ENCODE measurements around the gene CEACAM4. TPM values are rescaled to one million over a fixed set of nuclear protein-coding genes. Genes with fewer than 3 reads are reported as not detected.
A peak's percentile ranks its signal among the peaks of the same experiment; 100 is the strongest.
"Not testable (repeated sequence)": the region's sequence is repeated elsewhere in the genome, so short reads cannot be mapped to it uniquely, and the experiment has no call there.

Gene CEACAM4
- total and polyA plus RNA-seq, 7 experiments from 2014 or later = 0.60 to 1.5 (median 1.1) TPM; not detected in 4

DNA sequence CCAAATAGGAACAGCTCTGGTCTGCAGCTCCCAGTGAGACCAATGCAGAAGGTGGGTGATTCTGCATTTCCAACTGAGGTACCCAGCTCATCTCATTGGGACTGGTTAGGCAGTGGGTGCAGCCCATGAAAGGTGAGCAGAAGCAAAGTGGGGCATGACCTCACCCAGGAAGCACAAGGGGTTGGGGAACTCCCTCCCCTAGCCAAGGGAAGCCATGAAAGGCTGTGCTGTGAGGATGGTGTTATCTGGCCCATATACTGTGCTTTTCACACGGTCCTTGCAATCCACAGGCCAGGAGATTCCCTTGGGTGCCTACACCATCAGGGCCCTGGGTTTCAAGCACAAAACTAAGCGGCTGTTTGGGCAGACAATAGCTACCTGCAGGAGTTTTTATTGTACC is 29.9 kb upstream of the CEACAM4 start:
- DNase-seq = peak in 1 of 9 donors; percentile 4
- H3K4me1 ChIP-seq (ENCODE audit: control insufficient read depth in 2 of 2, insufficient read depth in 2 of 2, low read length in 2 of 2); H3K9me3 ChIP-seq (ENCODE audit: control insufficient read depth in 2 of 3, low read length in 3 of 3); H3K4me3 ChIP-seq (ENCODE audit: low read length); POLR2A ChIA-PET; H3K27me3 ChIP-seq (ENCODE audit: control insufficient read depth in 2 of 2, insufficient read depth in 2 of 2, low read length in 2 of 2); H3K27ac ChIP-seq (ENCODE audit: low read depth, low read length); intact Hi-C loops (cut with micrococcal nuclease); H3K27ac Mint-ChIP-seq; H3K36me3 ChIP-seq (ENCODE audit: control insufficient read depth in 2 of 3, insufficient read depth in 3 of 3, low read length in 3 of 3): not testable (repeated sequence)
- Mint-ChIP-seq H3K4me1 (peaks cover 0 to 11% (median 4%) of the 10 kb centered on the region in 7 donors), H3K36me3 (peaks cover 0 to 11% (median 0%) of the 10 kb centered on the region in 5 donors), H3K27me3 (peaks cover 30 to 74% (median 58%) of the 10 kb centered on the region in 5 donors), H3K9me3 (peaks cover 0 to 28% (median 13%) of the 10 kb centered on the region in 11 donors), H3K4me3 (peak overlapping the region in 2 of 10 donors; percentile 35 to 37)
- CTCF ChIA-PET = interaction anchor here (2.5 kb wide), 1 partner anchor 15 kb away, joined by 9 read pairs; no protein-coding TSS in a partner anchor
- peak; percentile 80 for ATAC-seq

- Histone ChIP-seq H3K27ac (ENCODE audit: low read depth, low read length) (no peak overlapping the region), H3K4me1 (ENCODE audit: control insufficient read depth in 2 of 2, insufficient read depth in 2 of 2, low read length in 2 of 2) (peaks cover 7% of the 10 kb centered on the region in 2 donors), H3K36me3 (ENCODE audit: control insufficient read depth in 2 of 3, insufficient read depth in 3 of 3, low read length in 3 of 3) (no peaks in the 10 kb centered on the region), H3K9me3 (ENCODE audit: control insufficient read depth in 2 of 3, low read length in 3 of 3) (no peaks in the 10 kb centered on the region), H3K4me3 (ENCODE audit: low read length) (no peak overlapping the region), H3K27me3 (ENCODE audit: control insufficient read depth in 2 of 2, insufficient read depth in 2 of 2, low read length in 2 of 2) (peaks cover 0 to 4% of the 10 kb centered on the region in 2 donors)
- H3K27ac Mint-ChIP-seq = no peak overlapping the region
- ChIA-PET POLR2A (no interaction called here), CTCF (interaction anchor here (2.5 kb wide), 1 partner anchor 10 kb away, joined by 30 read pairs; no protein-coding TSS in a partner anchor)
- H3K4me3 Mint-ChIP-seq = no peak overlapping the region
- H3K4me1 Mint-ChIP-seq = peaks cover 0 to 11% (median 4%) of the 10 kb centered on the region in 7 donors
- peaks cover 0 to 11% (median 0%) of the 10 kb centered on the region in 5 donors for H3K36me3 Mint-ChIP-seq
- ATAC-seq (no peak), DNase-seq (no peak)
- H3K27me3 Mint-ChIP-seq = peaks cover 20 to 66% (median 49%) of the 10 kb centered on the region in 5 donors
- peaks cover 0 to 28% (median 13%) of the 10 kb centered on the region in 11 donors for H3K9me3 Mint-ChIP-seq
- intact Hi-C loops (cut with micrococcal nuclease) = no loop called here
These were observed 25.4 kb upstream of the CEACAM4 start for GRCh38 chr19:41652250-41652649.

GRCh38 chr19:41649827-41650226 is 23.0 kb upstream of the CEACAM4 start:
- H3K27ac Mint-ChIP-seq = no peak overlapping the region
- H3K4me1 ChIP-seq (ENCODE audit: control insufficient read depth in 2 of 2, insufficient read depth in 2 of 2, low read length in 2 of 2) = no peaks in the 10 kb centered on the region
- H3K27ac ChIP-seq (ENCODE audit: low read depth, low read length) = no peak overlapping the region
- ChIA-PET POLR2A (no interaction called here), CTCF (interaction anchor here (0.5 kb wide), 1 partner anchor 115 kb away, joined by 3 read pairs; no protein-coding TSS in a partner anchor)
- peaks cover 0 to 4% of the 10 kb centered on the region in 2 donors for H3K27me3 ChIP-seq (ENCODE audit: control insufficient read depth in 2 of 2, insufficient read depth in 2 of 2, low read length in 2 of 2)
- peaks cover 0 to 10% (median 0%) of the 10 kb centered on the region in 5 donors for H3K36me3 Mint-ChIP-seq
- intact Hi-C loops (cut with micrococcal nuclease) = no loop called here
- DNase-seq (no peak), ATAC-seq (no peak)
- peaks cover 0 to 1% (median 0%) of the 10 kb centered on the region in 7 donors for H3K4me1 Mint-ChIP-seq
- no peaks in the 10 kb centered on the region for H3K9me3 ChIP-seq (ENCODE audit: control insufficient read depth in 2 of 3, low read length in 3 of 3)
- no peak overlapping the region for H3K4me3 Mint-ChIP-seq
- no peak overlapping the region for H3K4me3 ChIP-seq (ENCODE audit: low read length)
- peaks cover 20 to 56% (median 43%) of the 10 kb centered on the region in 5 donors for H3K27me3 Mint-ChIP-seq
- H3K9me3 Mint-ChIP-seq = peaks cover 0 to 17% (median 13%) of the 10 kb centered on the region in 11 donors
- no peaks in the 10 kb centered on the region for H3K36me3 ChIP-seq (ENCODE audit: control insufficient read depth in 2 of 3, insufficient read depth in 3 of 3, low read length in 3 of 3)

DNA sequence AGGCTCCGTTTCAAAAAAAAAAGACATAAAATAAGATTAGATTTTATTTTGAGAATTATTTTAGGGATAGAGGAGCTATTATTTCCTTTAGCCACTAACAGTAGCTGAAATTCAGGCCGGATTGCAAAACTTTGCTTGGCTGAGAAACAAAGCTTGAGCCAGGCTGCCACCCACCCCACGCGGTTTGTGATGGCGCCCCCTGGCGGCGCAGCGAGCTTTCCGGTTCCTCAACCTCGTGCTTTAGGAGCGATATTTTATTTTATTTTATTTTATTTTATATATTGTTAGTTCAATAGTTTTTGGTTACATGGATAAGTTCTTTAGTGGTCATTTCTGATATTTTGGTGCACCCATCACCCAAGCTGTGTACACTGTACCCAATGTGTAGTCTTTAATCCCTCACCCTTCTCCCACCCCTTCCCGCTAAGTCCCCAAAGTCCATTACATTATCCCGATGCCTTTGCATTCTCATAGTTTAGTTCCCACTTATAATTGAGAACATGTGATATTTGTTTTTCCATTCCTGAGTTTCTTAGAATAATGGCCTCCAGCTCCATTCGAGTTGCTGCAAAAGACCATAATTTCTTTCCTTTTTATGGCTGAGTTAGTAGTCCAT is 19.8 kb upstream of the CEACAM4 start:
- Mint-ChIP-seq H3K27ac (no peak overlapping the region), H3K4me3 (no peak overlapping the region), H3K4me1 (peaks cover 0 to 5% (median 4%) of the 10 kb centered on the region in 7 donors), H3K27me3 (peaks cover 16 to 40% (median 37%) of the 10 kb centered on the region in 5 donors), H3K9me3 (peaks cover 0 to 2% (median 0%) of the 10 kb centered on the region in 11 donors), H3K36me3 (no peaks in the 10 kb centered on the region)
- no peak overlapping the region for H3K4me3 ChIP-seq (ENCODE audit: low read length)
- peaks cover 0 to 4% of the 10 kb centered on the region in 2 donors for H3K27me3 ChIP-seq (ENCODE audit: control insufficient read depth in 2 of 2, insufficient read depth in 2 of 2, low read length in 2 of 2)
- ATAC-seq = no peak
- intact Hi-C loops (cut with micrococcal nuclease) = no loop called here
- no peaks in the 10 kb centered on the region for H3K4me1 ChIP-seq (ENCODE audit: control insufficient read depth in 2 of 2, insufficient read depth in 2 of 2, low read length in 2 of 2)
- no peaks in the 10 kb centered on the region for H3K9me3 ChIP-seq (ENCODE audit: control insufficient read depth in 2 of 3, low read length in 3 of 3)
- ChIA-PET CTCF (interaction anchor here (0.6 to 1.6 kb wide), 9 partner anchors 10 to 1556 kb away, joined by 3 to 7 read pairs (median 4); partner anchors contain the start of gene ZNF780A), POLR2A (interaction anchor here (0.6 to 1.4 kb wide), 2 partner anchors 8 to 1554 kb away, joined by 3 to 4 read pairs; no protein-coding TSS in a partner anchor)
- DNase-seq = peak in 8 of 9 donors; percentile 11 to 53 (median 25)
- no peaks in the 10 kb centered on the region for H3K36me3 ChIP-seq (ENCODE audit: control insufficient read depth in 2 of 3, insufficient read depth in 3 of 3, low read length in 3 of 3)
- H3K27ac ChIP-seq (ENCODE audit: low read depth, low read length) = no peak overlapping the region

GRCh38 chr19:41641879-41642485 is 15.1 kb upstream of the CEACAM4 start:
- Mint-ChIP-seq H3K9me3 (peaks cover 0 to 13% (median 6%) of the 10 kb centered on the region in 11 donors), H3K4me3 (no peak overlapping the region), H3K27ac (peak overlapping the region in 5 of 9 donors; percentile 0 to 77 (median 44)), H3K27me3 (peaks cover 0 to 12% (median 8%) of the 10 kb centered on the region in 5 donors), H3K4me1 (peaks cover 0 to 44% (median 36%) of the 10 kb centered on the region in 7 donors), H3K36me3 (peaks cover 0 to 1% (median 0%) of the 10 kb centered on the region in 5 donors)
- no peak overlapping the region for H3K27ac ChIP-seq (ENCODE audit: low read depth, low read length)
- H3K27me3 ChIP-seq (ENCODE audit: control insufficient read depth in 2 of 2, insufficient read depth in 2 of 2, low read length in 2 of 2) = no peaks in the 10 kb centered on the region
- H3K36me3 ChIP-seq (ENCODE audit: control insufficient read depth in 2 of 3, insufficient read depth in 3 of 3, low read length in 3 of 3) = no peaks in the 10 kb centered on the region
- no peak overlapping the region for H3K4me3 ChIP-seq (ENCODE audit: low read length)
- ChIA-PET POLR2A (interaction anchor here (0.5 to 1.0 kb wide), 2 partner anchors 11 to 524 kb away, joined by 3 read pairs; no protein-coding TSS in a partner anchor), CTCF (interaction anchor here (0.6 to 3.6 kb wide), 17 partner anchors 8 to 410 kb away, joined by 3 to 53 read pairs (median 4); partner anchors contain the start of genes CEACAM21 and CEACAM7)
- peaks cover 0 to 3% (median 0%) of the 10 kb centered on the region in 3 experiments for H3K9me3 ChIP-seq (ENCODE audit: control insufficient read depth in 2 of 3, low read length in 3 of 3)
- intact Hi-C loops (cut with micrococcal nuclease) = loop anchor here (5.0 kb wide), 4 partner anchors 50 to 145 kb away; partner anchors contain the start of gene CEACAM5 (in 1 of the 2)
- ATAC-seq = peak; percentile 81
- peaks cover 0 to 29% of the 10 kb centered on the region in 2 donors for H3K4me1 ChIP-seq (ENCODE audit: control insufficient read depth in 2 of 2, insufficient read depth in 2 of 2, low read length in 2 of 2)
- peak; percentile 37 to 77 (median 65) for DNase-seq

DNA sequence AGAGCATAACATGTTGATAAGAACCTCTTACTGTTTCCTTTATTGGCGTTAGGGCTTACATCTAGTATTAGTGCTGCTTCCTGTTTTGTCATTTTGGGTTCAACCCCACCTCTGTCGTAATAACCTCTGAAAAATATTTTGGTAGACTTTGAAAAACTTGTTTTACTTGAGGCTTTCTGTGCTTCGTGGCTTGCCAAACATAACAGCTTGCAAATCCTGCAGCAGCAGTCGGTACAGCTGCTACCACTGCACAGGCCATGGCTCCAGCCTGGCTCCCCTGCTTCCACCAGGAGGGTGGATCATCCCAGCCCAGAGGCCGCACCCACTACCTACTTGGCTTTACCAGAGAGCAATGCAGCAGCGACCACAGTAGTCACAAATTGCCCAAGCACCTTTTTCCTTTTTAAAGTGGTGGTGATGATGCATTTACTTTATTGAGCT is 11.8 kb upstream of the CEACAM4 start:
- H3K36me3 ChIP-seq (ENCODE audit: control insufficient read depth in 2 of 3, insufficient read depth in 3 of 3, low read length in 3 of 3) = no peaks in the 10 kb centered on the region
- intact Hi-C loops (cut with micrococcal nuclease) = no loop called here
- no peaks in the 10 kb centered on the region for H3K27me3 ChIP-seq (ENCODE audit: control insufficient read depth in 2 of 2, insufficient read depth in 2 of 2, low read length in 2 of 2)
- CTCF ChIA-PET = no interaction called here
- H3K4me3 Mint-ChIP-seq = peak overlapping the region in 8 of 10 donors; percentile 17 to 83 (median 60)
- H3K9me3 Mint-ChIP-seq = peaks cover 0 to 35% (median 18%) of the 10 kb centered on the region in 11 donors
- peaks cover 0 to 4% (median 0%) of the 10 kb centered on the region in 3 experiments for H3K9me3 ChIP-seq (ENCODE audit: control insufficient read depth in 2 of 3, low read length in 3 of 3)
- H3K27ac ChIP-seq (ENCODE audit: low read depth, low read length) = peak overlapping the region; percentile 52
- no peak overlapping the region for H3K4me3 ChIP-seq (ENCODE audit: low read length)
- H3K36me3 Mint-ChIP-seq = peaks cover 0 to 27% (median 10%) of the 10 kb centered on the region in 5 donors
- H3K4me1 ChIP-seq (ENCODE audit: control insufficient read depth in 2 of 2, insufficient read depth in 2 of 2, low read length in 2 of 2) = peaks cover 0 to 29% of the 10 kb centered on the region in 2 donors
- peaks cover 12 to 32% (median 19%) of the 10 kb centered on the region in 5 donors for H3K27me3 Mint-ChIP-seq
- ATAC-seq = peak; percentile 70
- peak overlapping the region in 8 of 9 donors; percentile 86 to 97 (median 93) for H3K27ac Mint-ChIP-seq
- H3K4me1 Mint-ChIP-seq = peaks cover 0 to 44% (median 36%) of the 10 kb centered on the region in 7 donors
- peak in 7 of 9 donors; percentile 22 to 71 (median 60) for DNase-seq
- POLR2A ChIA-PET = interaction anchor here (0.9 to 1.9 kb wide), 3 partner anchors 8 to 30 kb away, joined by 3 to 4 read pairs (median 4); no protein-coding TSS in a partner anchor
